Measurements from ENCODE around the gene CDK5RAP2.

Gene CDK5RAP2

GRCh38 chr9:120412425-120412951 lies 167.5 kb downstream of the CDK5RAP2 start:
- TF ChIP-seq FOXP2 (optimal IDR thresholded peaks at IDR 0.05; ENCODE audit: borderline replicate concordance, extremely low read depth, extremely low read length, insufficient read depth): no peak
- no peak for TF ChIP-seq POLR2AphosphoS5 (IDR thresholded peaks at IDR 0.05; ENCODE audit: low read depth, low read length)
- TF ChIP-seq REST (IDR thresholded peaks at IDR 0.05; ENCODE audit: insufficient read depth in 1 of 2, low read depth in 2 of 2, low read length in 2 of 2): no peak
- TF ChIP-seq TAF1 (IDR thresholded peaks at IDR 0.05; ENCODE audit: borderline replicate concordance, insufficient read depth, low read length): no peak
- no peak for TF ChIP-seq SIN3A (IDR thresholded peaks at IDR 0.05; ENCODE audit: borderline replicate concordance, insufficient read depth, low read length)

- TF ChIP-seq FOXP2 (optimal IDR thresholded peaks at IDR 0.05; ENCODE audit: borderline replicate concordance, extremely low read depth, extremely low read length, insufficient read depth): no peak
- TF ChIP-seq TAF1 (IDR thresholded peaks at IDR 0.05; ENCODE audit: borderline replicate concordance, insufficient read depth, low read length): no peak
- no peak for TF ChIP-seq SIN3A (IDR thresholded peaks at IDR 0.05; ENCODE audit: borderline replicate concordance, insufficient read depth, low read length)
- TF ChIP-seq POLR2AphosphoS5 (IDR thresholded peaks at IDR 0.05; ENCODE audit: low read depth, low read length): no peak
- TF ChIP-seq REST (IDR thresholded peaks at IDR 0.05; ENCODE audit: insufficient read depth in 1 of 2, low read depth in 2 of 2, low read length in 2 of 2): no peak
Observed at GRCh38 chr9:120411862-120412424, 168.0 kb downstream of the CDK5RAP2 start.

- TF ChIP-seq FOXP2 (optimal IDR thresholded peaks at IDR 0.05; ENCODE audit: borderline replicate concordance, extremely low read depth, extremely low read length, insufficient read depth) (no peak), REST (IDR thresholded peaks at IDR 0.05; ENCODE audit: insufficient read depth in 1 of 2, low read depth in 2 of 2, low read length in 2 of 2) (no peak), SIN3A (IDR thresholded peaks at IDR 0.05; ENCODE audit: borderline replicate concordance, insufficient read depth, low read length) (no peak), POLR2AphosphoS5 (IDR thresholded peaks at IDR 0.05; ENCODE audit: low read depth, low read length) (no peak), TAF1 (IDR thresholded peaks at IDR 0.05; ENCODE audit: borderline replicate concordance, insufficient read depth, low read length) (no peak)
Observed at GRCh38 chr9:120410925-120411501, 169.0 kb downstream of the CDK5RAP2 start.

- TF ChIP-seq SIN3A (IDR thresholded peaks at IDR 0.05; ENCODE audit: borderline replicate concordance, insufficient read depth, low read length) (no peak), FOXP2 (optimal IDR thresholded peaks at IDR 0.05; ENCODE audit: borderline replicate concordance, extremely low read depth, extremely low read length, insufficient read depth) (no peak), REST (IDR thresholded peaks at IDR 0.05; ENCODE audit: insufficient read depth in 1 of 2, low read depth in 2 of 2, low read length in 2 of 2) (no peak), TAF1 (IDR thresholded peaks at IDR 0.05; ENCODE audit: borderline replicate concordance, insufficient read depth, low read length) (no peak), POLR2AphosphoS5 (IDR thresholded peaks at IDR 0.05; ENCODE audit: low read depth, low read length) (no peak)
Observed at GRCh38 chr9:120408680-120409258, 171.2 kb downstream of the CDK5RAP2 start.

Measured in PFSK-1 (cell line).